CD4-positive, alpha-beta T cell treated with Interferon alpha-2 for 1 hour (primary cell): Measurements from ENCODE around the gene COL4A6.

ENCODE experiments used
- DNase-seq, 2 donors: peaks; one replicate each; pipeline ENCODE4 v3.0.0-alpha.2; 2020 to 2022

The COL4A6 gene

GRCh38 chrX:108209006-108209554 is 229.1 kb downstream of the COL4A6 start:
- no peak for DNase-seq

GRCh38 chrX:108203540-108203939 is 234.7 kb downstream of the COL4A6 start:
- DNase-seq, result no peak

- peak in 1 of 2 donors; percentile 1 for DNase-seq
Measured at GRCh38 chrX:108199691-108200090, 238.5 kb downstream of the COL4A6 start.

- no peak for DNase-seq
Measured at GRCh38 chrX:108199041-108199440, 239.2 kb downstream of the COL4A6 start.

GRCh38 chrX:108198420-108198819 is 239.8 kb downstream of the COL4A6 start:
- no peak for DNase-seq

- no peak for DNase-seq
Measured at GRCh38 chrX:108186811-108187210, 251.4 kb downstream of the COL4A6 start.

- no peak for DNase-seq
Measured at GRCh38 chrX:108178143-108178498, 260.1 kb downstream of the COL4A6 start.

- no peak for DNase-seq
Measured at GRCh38 chrX:108177351-108178142, 260.7 kb downstream of the COL4A6 start.

- DNase-seq, result no peak
Measured at GRCh38 chrX:108173874-108174273, 264.3 kb downstream of the COL4A6 start.

GRCh38 chrX:108171671-108172070 is 266.6 kb downstream of the COL4A6 start:
- no peak for DNase-seq

GRCh38 chrX:108169768-108170167 is 268.5 kb downstream of the COL4A6 start:
- DNase-seq, result no peak

- DNase-seq, result no peak
Measured at GRCh38 chrX:108168961-108169740, 269.1 kb downstream of the COL4A6 start.

GRCh38 chrX:108167211-108167872 is 270.9 kb downstream of the COL4A6 start:
- DNase-seq, result no peak

GRCh38 chrX:108165383-108166111 is 272.7 kb downstream of the COL4A6 start:
- no peak for DNase-seq

GRCh38 chrX:108163333-108164082 is 274.7 kb downstream of the COL4A6 start:
- DNase-seq, result no peak

GRCh38 chrX:108162265-108162664 is 276.0 kb downstream of the COL4A6 start:
- DNase-seq, result no peak

- DNase-seq, result no peak
Measured at GRCh38 chrX:108160309-108160708, 277.9 kb downstream of the COL4A6 start.

GRCh38 chrX:108159028-108159670 is 279.1 kb downstream of the COL4A6 start:
- no peak for DNase-seq

- DNase-seq, result no peak
Measured at GRCh38 chrX:108157628-108158027, 280.6 kb downstream of the COL4A6 start.

GRCh38 chrX:108156934-108157466 is 281.2 kb downstream of the COL4A6 start:
- no peak for DNase-seq

- DNase-seq, result no peak
Measured at GRCh38 chrX:108156082-108156481, 282.1 kb downstream of the COL4A6 start.
